CD4-positive, alpha-beta T cell treated with Interleukin-15 for 1 hour (primary cell): ENCODE data around the gene JUNB.
"Not testable (repeated sequence)": the region's sequence is repeated elsewhere in the genome, so short reads cannot be mapped to it uniquely, and the experiment has no call there.

Experiments
- DNase-seq: peaks from one replicate; pipeline ENCODE4 v3.0.0-alpha.2; 2020

Gene JUNB

GRCh38 chr19:12789904-12790619 is 1.2 kb upstream of the JUNB start:
- DNase-seq, result peak; percentile 99

DNA sequence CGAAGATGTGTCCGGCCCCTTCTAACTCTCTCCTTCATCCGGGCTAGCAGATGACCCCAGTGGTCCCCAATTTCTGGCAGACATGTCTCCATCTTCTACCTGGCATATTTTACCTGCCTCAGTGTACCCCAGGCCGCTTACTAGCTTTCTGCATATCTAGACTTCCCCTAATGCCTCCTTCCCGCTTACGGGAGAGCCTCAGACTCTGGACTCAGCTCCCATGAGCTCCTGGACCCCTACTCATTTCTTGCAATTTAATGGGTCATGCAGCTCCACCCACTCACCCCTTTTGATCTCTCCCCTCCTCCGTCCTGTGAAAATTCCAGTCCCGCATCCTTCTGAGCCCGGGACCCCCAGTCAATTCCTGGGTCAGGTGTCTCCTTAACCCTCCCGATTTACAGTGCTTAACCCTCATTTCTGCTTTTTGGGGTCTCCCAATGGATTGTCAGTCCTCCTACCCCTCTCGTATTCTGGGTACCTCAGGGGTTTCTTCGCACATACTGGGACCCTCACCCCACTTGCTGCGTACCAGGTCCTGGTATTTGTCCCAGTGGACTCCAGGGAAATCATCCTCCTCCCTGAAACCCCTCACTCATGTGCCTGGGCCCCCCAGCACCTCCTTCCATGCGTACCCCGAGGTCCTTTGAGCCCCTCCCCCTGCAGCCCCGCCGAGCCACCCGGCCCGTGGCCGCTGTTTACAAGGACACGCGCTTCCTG is 500 bp upstream of the JUNB start:
- DNase-seq, result no peak

DNA sequence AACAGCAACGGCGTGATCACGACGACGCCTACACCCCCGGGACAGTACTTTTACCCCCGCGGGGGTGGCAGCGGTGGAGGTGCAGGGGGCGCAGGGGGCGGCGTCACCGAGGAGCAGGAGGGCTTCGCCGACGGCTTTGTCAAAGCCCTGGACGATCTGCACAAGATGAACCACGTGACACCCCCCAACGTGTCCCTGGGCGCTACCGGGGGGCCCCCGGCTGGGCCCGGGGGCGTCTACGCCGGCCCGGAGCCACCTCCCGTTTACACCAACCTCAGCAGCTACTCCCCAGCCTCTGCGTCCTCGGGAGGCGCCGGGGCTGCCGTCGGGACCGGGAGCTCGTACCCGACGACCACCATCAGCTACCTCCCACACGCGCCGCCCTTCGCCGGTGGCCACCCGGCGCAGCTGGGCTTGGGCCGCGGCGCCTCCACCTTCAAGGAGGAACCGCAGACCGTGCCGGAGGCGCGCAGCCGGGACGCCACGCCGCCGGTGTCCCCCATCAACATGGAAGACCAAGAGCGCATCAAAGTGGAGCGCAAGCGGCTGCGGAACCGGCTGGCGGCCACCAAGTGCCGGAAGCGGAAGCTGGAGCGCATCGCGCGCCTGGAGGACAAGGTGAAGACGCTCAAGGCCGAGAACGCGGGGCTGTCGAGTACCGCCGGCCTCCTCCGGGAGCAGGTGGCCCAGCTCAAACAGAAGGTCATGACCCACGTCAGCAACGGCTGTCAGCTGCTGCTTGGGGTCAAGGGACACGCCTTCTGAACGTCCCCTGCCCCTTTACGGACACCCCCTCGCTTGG is 966 bp downstream of the JUNB start:
- peak; percentile 69 for DNase-seq

DNA sequence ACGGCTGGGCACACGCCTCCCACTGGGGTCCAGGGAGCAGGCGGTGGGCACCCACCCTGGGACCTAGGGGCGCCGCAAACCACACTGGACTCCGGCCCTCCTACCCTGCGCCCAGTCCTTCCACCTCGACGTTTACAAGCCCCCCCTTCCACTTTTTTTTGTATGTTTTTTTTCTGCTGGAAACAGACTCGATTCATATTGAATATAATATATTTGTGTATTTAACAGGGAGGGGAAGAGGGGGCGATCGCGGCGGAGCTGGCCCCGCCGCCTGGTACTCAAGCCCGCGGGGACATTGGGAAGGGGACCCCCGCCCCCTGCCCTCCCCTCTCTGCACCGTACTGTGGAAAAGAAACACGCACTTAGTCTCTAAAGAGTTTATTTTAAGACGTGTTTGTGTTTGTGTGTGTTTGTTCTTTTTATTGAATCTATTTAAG is 1.6 kb downstream of the JUNB start:
- DNase-seq, result no peak

DNA sequence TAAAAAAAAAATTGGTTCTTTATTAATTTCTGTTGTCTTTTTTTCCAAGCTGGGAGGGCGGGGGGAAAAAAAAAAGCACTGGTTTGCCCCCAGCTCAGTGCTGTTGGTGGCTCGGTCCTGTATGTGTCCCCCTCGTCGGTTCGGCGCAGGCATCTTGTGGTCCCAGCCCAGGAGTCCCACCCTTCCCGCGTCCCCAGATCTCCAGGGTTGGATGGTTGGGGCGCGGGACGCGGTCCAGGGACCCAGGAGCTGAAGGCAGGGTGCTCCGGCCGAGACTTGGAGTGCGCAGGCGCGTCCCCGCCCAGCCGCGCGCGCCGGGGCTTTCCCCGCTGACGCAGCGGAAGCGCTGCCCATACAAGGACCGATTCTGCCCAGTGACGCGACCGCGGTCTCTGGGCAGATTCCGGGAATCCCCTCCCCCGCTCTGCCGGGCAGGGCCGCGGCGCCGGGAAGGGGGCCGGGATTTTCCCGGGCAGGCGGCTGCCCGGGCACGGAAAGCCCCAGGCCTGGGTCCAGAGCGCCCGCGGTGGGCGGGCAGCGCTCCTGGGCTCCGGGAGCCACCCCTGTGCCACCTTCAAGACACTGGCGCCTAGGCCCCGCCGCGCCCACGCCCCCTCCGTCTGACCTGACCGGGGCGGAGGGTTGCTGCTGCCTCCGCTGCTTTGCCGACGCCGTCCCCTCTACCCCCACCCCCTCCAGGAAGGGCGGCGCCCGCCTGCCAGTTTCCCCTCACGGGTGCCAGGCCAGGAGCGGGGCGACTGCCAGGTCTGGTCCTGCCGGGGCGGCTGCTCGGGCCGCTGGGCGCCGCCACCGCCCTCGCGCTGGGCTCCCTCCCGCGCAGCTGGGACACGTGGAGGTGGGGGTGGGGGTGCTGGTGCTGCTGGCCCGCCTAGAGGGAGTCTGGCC is 2.3 kb downstream of the JUNB start:
- DNase-seq, result peak; percentile 97

GRCh38 chr19:12794196-12794941 is 3.1 kb downstream of the JUNB start:
- peak; percentile 46 for DNase-seq

- DNase-seq, result no peak
Observed at GRCh38 chr19:12794971-12795381, 3.7 kb downstream of the JUNB start.

DNA sequence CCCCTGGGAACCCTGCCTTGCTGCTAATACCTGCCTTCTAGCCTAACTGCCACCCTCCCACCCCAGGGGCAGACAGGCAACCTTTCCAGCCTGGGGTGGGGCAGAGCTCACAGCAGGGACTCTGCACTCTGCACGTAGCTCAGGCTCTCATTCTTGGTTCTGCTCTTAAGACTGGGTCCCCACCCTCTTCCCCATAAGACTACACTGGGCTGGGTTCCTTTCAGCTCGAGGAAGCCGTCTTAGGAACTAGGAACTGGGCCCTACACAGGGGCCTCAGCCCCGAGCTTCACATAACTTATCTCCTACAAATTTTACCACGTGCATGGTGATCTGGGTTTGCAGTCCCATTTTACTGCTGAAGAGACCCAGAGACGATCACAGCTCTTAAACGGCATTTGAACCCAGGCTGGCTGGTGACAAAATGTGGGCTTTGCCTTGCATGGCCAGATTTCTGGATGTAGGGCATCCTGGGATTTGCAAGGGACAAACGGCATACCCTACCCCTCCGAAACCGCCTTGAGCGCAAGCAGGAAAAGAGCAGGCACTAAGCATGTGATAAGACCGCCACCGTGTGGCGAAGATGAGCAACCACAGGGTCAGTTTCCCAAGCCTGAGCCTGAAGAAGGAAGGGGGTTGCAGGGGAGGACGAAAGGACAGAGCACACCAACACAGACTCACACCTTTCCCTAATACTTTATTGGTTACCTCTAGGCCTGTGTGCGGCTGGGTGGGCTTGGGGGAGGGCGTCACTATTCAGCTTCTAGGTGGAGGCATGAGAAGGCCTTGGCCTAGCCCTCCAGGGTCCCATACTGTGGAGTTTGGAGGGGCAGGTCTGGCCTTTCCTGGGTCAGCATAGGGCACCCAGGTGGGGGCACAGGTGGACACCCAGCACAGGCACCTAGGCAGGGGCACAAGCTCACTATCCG is 5.1 kb downstream of the JUNB start:
- DNase-seq, result peak; percentile 78

GRCh38 chr19:12797141-12797587 is 5.9 kb downstream of the JUNB start:
- DNase-seq, result no peak

GRCh38 chr19:12797607-12798006 is 6.3 kb downstream of the JUNB start:
- not testable (repeated sequence) for DNase-seq

DNA sequence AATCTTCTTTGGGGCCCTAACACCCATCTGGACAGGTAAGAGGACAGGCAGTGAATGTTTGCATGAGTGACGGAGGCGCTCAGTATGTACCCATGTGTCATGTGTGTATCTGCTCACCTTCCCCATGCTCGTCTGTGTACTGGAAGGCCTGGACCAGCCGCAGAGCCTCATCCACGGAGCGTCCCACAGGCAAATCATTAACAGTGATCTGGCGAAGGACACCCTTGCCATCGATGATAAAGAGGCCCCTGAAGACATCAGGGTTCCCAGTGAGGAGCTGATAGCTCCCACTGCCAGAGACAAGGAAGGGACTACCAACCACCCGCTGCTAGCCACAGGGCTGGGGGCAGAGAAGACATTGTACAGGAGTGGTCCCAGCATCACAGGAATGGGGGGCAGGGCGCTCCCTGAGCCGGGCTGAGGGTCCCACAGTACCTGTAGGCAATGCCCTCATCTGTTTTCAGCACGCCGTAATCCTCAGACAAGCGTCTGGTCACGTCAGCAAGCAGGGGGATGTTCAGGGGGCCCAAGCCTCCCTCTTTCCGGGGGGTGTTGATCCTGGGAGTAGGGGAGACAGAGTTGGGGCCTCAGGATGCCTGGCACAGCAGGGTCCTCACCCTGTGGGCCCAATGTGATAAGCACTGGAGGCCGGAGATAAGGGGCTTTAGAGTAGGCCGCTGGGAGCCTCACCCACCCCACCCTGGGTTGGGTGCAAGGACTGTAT is 8.6 kb downstream of the JUNB start:
- DNase-seq, result no peak

DNA sequence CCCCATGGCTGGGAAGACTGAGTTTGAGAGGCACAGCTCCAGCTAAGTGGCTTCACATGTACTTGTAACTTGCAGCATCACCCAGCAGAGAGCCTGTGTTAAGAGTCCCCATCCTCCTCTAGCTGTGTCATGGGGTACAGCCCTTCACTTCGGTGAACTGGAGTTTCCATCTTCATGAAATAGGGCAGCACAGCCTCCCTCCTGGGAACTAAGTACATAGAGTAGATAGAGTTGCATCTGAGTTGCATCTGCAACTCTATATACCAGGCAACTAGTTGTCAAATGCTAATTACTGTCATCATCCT is 9.1 kb downstream of the JUNB start:
- no peak for DNase-seq

DNA sequence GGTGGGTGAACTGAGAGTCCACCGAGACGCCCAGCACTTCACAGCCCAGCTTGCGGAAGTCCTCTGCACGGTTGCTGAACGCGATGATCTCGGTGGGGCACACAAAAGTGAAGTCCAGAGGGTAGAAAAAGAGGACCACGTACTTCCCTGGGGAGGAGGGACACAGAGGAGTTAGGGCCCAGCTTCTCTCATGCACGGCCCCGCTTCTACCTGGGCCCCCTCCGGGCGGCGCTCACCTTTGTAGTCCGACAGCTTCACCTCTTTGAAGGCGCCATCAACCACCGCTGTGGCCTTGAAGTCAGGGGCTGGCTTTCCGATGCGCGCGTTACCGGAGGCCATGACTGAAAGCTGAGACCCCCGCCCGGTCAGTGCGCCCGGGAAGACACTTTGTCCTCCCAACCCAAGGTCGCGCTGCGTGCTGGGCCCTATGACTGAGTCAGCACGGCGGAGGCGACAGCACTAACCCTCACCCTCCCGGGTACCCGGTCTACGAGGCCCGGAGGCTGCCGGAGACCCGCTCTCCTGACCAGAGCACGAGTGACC is 9.7 kb downstream of the JUNB start:
- no peak for DNase-seq

- DNase-seq, result peak; percentile 76
Observed at GRCh38 chr19:12801466-12802266, 10.4 kb downstream of the JUNB start, which contains the start of the genes PRDX2 and THSD8. Gene PRDX2 (minus strand): TSS chr19:12801800. CDS start chr19:12801261, 539 bp downstream. Gene THSD8 (plus strand): TSS chr19:12802069. CDS start chr19:12802072, 3 bp downstream.

GRCh38 chr19:12802267-12803106 is 11.2 kb downstream of the JUNB start:
- no peak for DNase-seq

- DNase-seq, result no peak
Observed at GRCh38 chr19:12804051-12804450, 12.8 kb downstream of the JUNB start.

- peak; percentile 87 for DNase-seq
Observed at GRCh38 chr19:12806242-12807081, 15.2 kb downstream of the JUNB start, which contains the start of gene RNASEH2A. Gene RNASEH2A (plus strand): TSS chr19:12806584. CDS start chr19:12806674, 90 bp downstream.
